Nephron progenitor cell (in vitro differentiated cells): ENCODE data around the gene DDAH1.

Source experiments
- DNase-seq: peaks from one replicate; pipeline ENCODE4 v3.0.0; 2021
- H3K27ac Mint-ChIP-seq: 2 replicates; pipeline ENCODE4 v1.8.0; 2021; ENCODE audit warnings: mild to moderate bottlenecking, moderate library complexity, mixed read lengths
- H3K27me3 Mint-ChIP-seq: 2 replicates; pipeline ENCODE4 v1.8.0; 2021; ENCODE audit warnings: mild to moderate bottlenecking, low read depth, mixed read lengths; ENCODE audit not compliant: poor library complexity
- H3K36me3 Mint-ChIP-seq: 2 replicates; pipeline ENCODE4 v1.8.0; 2021; ENCODE audit warnings: low read depth, mixed read lengths
- H3K4me1 Mint-ChIP-seq: 2 replicates; pipeline ENCODE4 v1.8.0; 2021; ENCODE audit warnings: mixed read lengths
- H3K4me3 Mint-ChIP-seq: 2 replicates; pipeline ENCODE4 v1.8.0; 2021; ENCODE audit warnings: mild to moderate bottlenecking, moderate library complexity, mixed read lengths
- H3K9me3 Mint-ChIP-seq: 2 replicates; pipeline ENCODE4 v1.8.0; 2021; ENCODE audit warnings: mild to moderate bottlenecking, moderate library complexity, mixed read lengths
- CTCF ChIP-seq: fragments of 200-600 bp; sonication (generic); IDR thresholded peaks from 2 replicates; pipeline ENCODE4 v1.5.0; 2021; ENCODE audit warnings: antibody characterized with exemption

DDAH1 gene

DNA sequence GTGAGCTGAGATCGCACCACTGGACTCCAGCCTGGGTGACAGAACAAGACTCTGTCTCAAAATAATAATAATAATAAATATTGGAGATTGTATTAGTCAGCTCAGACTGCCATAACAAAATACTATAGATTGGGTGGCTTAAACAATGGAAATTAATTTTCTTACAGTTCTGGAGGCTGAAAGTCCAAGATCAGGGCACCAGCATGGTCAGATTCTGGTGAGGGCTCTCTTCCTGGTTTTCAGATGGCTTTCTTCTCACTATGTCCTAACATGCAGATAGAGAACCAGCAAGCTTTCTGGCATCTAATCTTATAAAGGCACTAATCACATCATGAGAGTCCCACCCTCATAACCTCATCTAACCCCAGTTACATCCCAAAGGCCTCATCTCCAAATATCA, 23.2 kb upstream of the DDAH1 start:
- no peak for DNase-seq
- H3K4me1 Mint-ChIP-seq: no peaks in the 10 kb centered on the region
- no peaks in the 10 kb centered on the region for H3K36me3 Mint-ChIP-seq
- H3K27me3 Mint-ChIP-seq: no peaks in the 10 kb centered on the region
- H3K27ac Mint-ChIP-seq: no peak overlapping the region
- H3K9me3 Mint-ChIP-seq: no peaks in the 10 kb centered on the region
- no peak for TF ChIP-seq CTCF
- no peak overlapping the region for H3K4me3 Mint-ChIP-seq

GRCh38 chr1:85485516-85485915, 20.6 kb upstream of the DDAH1 start:
- H3K4me3 Mint-ChIP-seq: no peak overlapping the region
- H3K4me1 Mint-ChIP-seq: no peaks in the 10 kb centered on the region
- no peaks in the 10 kb centered on the region for H3K36me3 Mint-ChIP-seq
- no peak for TF ChIP-seq CTCF
- no peaks in the 10 kb centered on the region for H3K9me3 Mint-ChIP-seq
- no peak overlapping the region for H3K27ac Mint-ChIP-seq
- DNase-seq: no peak
- no peaks in the 10 kb centered on the region for H3K27me3 Mint-ChIP-seq

DNA sequence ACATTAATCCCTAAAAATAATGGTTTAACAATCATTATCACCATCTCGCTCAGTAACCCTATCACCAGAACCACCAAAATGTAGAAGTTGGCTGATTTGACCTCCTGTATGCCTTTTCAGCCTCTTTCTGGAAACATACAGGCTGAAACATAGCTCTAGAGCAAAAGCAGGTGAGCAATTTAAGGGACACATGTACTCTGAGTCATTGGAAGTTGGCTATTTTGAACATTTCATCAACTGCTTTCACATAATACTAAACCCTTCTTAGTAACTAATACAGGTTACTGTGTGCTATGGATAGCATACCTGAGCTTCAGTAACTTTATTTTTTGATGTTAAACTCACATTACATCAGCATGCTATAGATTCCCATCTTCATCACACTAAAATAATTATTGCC, 19.8 kb upstream of the DDAH1 start:
- Mint-ChIP-seq H3K36me3 (no peaks in the 10 kb centered on the region), H3K4me1 (no peaks in the 10 kb centered on the region), H3K27me3 (no peaks in the 10 kb centered on the region), H3K9me3 (no peaks in the 10 kb centered on the region), H3K4me3 (no peak overlapping the region), H3K27ac (no peak overlapping the region)
- no peak for TF ChIP-seq CTCF
- no peak for DNase-seq

DNA sequence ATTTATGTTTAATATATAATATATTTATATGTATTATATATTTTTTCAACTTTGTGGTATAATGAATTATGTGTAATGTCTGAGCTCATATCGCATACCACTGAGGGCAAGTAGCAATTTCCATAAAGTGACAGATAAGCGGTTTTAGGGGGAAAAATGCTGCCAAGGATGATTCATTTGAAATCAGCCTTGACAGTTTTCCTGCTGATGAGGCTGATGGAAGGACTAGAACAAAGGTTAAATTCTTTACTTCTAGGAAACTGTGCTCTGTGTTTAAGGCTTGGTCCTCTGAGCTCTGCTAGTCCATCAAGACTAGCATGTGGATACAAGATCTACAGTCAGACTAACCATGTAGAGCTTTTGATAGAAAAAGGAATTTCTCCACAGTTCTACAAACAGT, 19.3 kb upstream of the DDAH1 start:
- Mint-ChIP-seq H3K36me3 (no peaks in the 10 kb centered on the region), H3K4me1 (no peaks in the 10 kb centered on the region), H3K27me3 (no peaks in the 10 kb centered on the region), H3K4me3 (no peak overlapping the region), H3K9me3 (no peaks in the 10 kb centered on the region), H3K27ac (no peak overlapping the region)
- DNase-seq: no peak
- TF ChIP-seq CTCF: no peak

DNA sequence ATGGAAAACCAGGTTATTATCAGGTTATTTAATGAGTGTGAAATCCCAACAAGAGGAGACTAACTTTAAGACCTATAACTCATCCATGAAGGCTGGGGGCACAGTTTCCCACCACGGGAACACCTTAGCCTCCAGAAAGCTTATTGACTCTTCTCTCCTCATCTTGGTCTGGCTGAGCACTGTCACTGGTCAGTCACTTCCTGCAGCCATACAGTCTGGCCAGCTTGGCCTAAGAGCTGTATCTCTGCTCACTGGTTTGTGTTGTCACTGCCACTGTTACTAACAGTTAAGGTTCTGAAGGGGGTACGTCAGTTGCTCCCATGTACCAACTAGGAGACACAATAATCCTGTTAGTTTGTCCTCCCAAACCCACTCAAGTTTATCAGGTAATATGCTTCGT, 16.7 kb upstream of the DDAH1 start:
- no peak for TF ChIP-seq CTCF
- no peak for DNase-seq

GRCh38 chr1:85480566-85480965, 15.6 kb upstream of the DDAH1 start:
- no peak for DNase-seq
- H3K9me3 Mint-ChIP-seq: no peaks in the 10 kb centered on the region
- no peaks in the 10 kb centered on the region for H3K36me3 Mint-ChIP-seq
- H3K4me1 Mint-ChIP-seq: no peaks in the 10 kb centered on the region
- no peak for TF ChIP-seq CTCF
- H3K4me3 Mint-ChIP-seq: no peak overlapping the region
- no peak overlapping the region for H3K27ac Mint-ChIP-seq
- H3K27me3 Mint-ChIP-seq: no peaks in the 10 kb centered on the region

More for the DNA sequence above, 16.7 kb upstream of the DDAH1 start:
- Mint-ChIP-seq H3K4me1 (no peaks in the 10 kb centered on the region), H3K27me3 (no peaks in the 10 kb centered on the region), H3K4me3 (no peak overlapping the region), H3K9me3 (no peaks in the 10 kb centered on the region), H3K36me3 (no peaks in the 10 kb centered on the region), H3K27ac (no peak overlapping the region)
